Duodenal mucosa (tissue), 2 donors: ENCODE data around the gene GP1BB.
A peak's percentile ranks its signal among the peaks of the same experiment; 100 is the strongest.

ENCODE experiments used
- H3K27ac ChIP-seq: one replicate; pipeline ENCODE4 v1.7.0; 2013; ENCODE audit warnings: low read depth, low read length
- H3K27me3 ChIP-seq, 2 donors: one replicate each; pipeline ENCODE4 v1.7.0; 2013; ENCODE audit warnings: low read length in 2 of 2, control low read depth in 1 of 2; ENCODE audit not compliant: insufficient read depth in 2 of 2, control insufficient read depth in 1 of 2
- H3K36me3 ChIP-seq, 2 donors: one replicate each; pipeline ENCODE4 v1.7.0; 2013; ENCODE audit warnings: low read length in 2 of 2, control low read depth in 1 of 2; ENCODE audit not compliant: insufficient read depth in 2 of 2, control insufficient read depth in 1 of 2
- H3K4me1 ChIP-seq, 2 donors: one replicate each; pipeline ENCODE4 v1.7.0; 2013; ENCODE audit warnings: low read length in 2 of 2, control low read depth in 1 of 2; ENCODE audit not compliant: insufficient read depth in 2 of 2, control insufficient read depth in 1 of 2
- H3K4me3 ChIP-seq, 2 donors: one replicate each; pipeline ENCODE4 v1.7.0; 2013; ENCODE audit warnings: low read length in 2 of 2, low read depth in 1 of 2
- H3K9ac ChIP-seq, 2 donors: one replicate each; pipeline ENCODE4 v1.7.0; 2013; ENCODE audit warnings: low read length in 2 of 2, low read depth in 1 of 2
- H3K9me3 ChIP-seq, 2 donors: one replicate each; pipeline ENCODE4 v1.7.0; 2013; ENCODE audit warnings: low read length in 2 of 2, control low read depth in 1 of 2; ENCODE audit not compliant: control insufficient read depth in 1 of 2

Gene GP1BB

GRCh38 chr22:19756288-19757128, 33.2 kb downstream of the GP1BB start:
- Histone ChIP-seq H3K4me1 (peaks cover 3 to 18% of the 10 kb centered on the region in 2 donors), H3K4me3 (peak overlapping the region; percentile 52 to 55), H3K27me3 (peaks cover 54 to 68% of the 10 kb centered on the region in 2 donors)

GRCh38 chr22:19757140-19757984, 34.0 kb downstream of the GP1BB start:
- no peak overlapping the region for H3K27ac ChIP-seq
- peaks cover 62 to 77% of the 10 kb centered on the region in 2 donors for H3K27me3 ChIP-seq
- H3K36me3 ChIP-seq: no peaks in the 10 kb centered on the region
- peaks cover 3 to 18% of the 10 kb centered on the region in 2 donors for H3K4me1 ChIP-seq
- no peaks in the 10 kb centered on the region for H3K9me3 ChIP-seq
- no peak overlapping the region for H3K9ac ChIP-seq
- H3K4me3 ChIP-seq: peak overlapping the region; percentile 52 to 55

More at GRCh38 chr22:19756288-19757128, 33.2 kb downstream of the GP1BB start:
- Histone ChIP-seq H3K9ac (no peak overlapping the region), H3K36me3 (no peaks in the 10 kb centered on the region), H3K9me3 (no peaks in the 10 kb centered on the region), H3K27ac (no peak overlapping the region)

- Histone ChIP-seq H3K36me3 (no peaks in the 10 kb centered on the region), H3K9me3 (no peaks in the 10 kb centered on the region), H3K9ac (no peak overlapping the region), H3K4me1 (peaks cover 3 to 18% of the 10 kb centered on the region in 2 donors), H3K27ac (no peak overlapping the region), H3K27me3 (peaks cover 65 to 81% of the 10 kb centered on the region in 2 donors), H3K4me3 (no peak overlapping the region)
Measured at GRCh38 chr22:19757985-19758895, 34.9 kb downstream of the GP1BB start.

GRCh38 chr22:19758896-19759426, 35.6 kb downstream of the GP1BB start:
- Histone ChIP-seq H3K4me3 (no peak overlapping the region), H3K36me3 (no peaks in the 10 kb centered on the region), H3K9ac (no peak overlapping the region), H3K4me1 (peaks cover 3 to 18% of the 10 kb centered on the region in 2 donors), H3K27me3 (peaks cover 65 to 81% of the 10 kb centered on the region in 2 donors), H3K9me3 (no peaks in the 10 kb centered on the region), H3K27ac (no peak overlapping the region)

GRCh38 chr22:19759427-19760057, 36.2 kb downstream of the GP1BB start:
- H3K4me1 ChIP-seq: peaks cover 3 to 18% of the 10 kb centered on the region in 2 donors
- no peak overlapping the region for H3K27ac ChIP-seq
- no peak overlapping the region for H3K4me3 ChIP-seq

GRCh38 chr22:19760058-19760950, 37.0 kb downstream of the GP1BB start, which contains the start of gene TBX1:
Gene TBX1 (plus strand): TSS chr22:19760778. CDS start chr22:19760844, 66 bp downstream.
- Histone ChIP-seq H3K4me1 (peaks cover 3 to 18% of the 10 kb centered on the region in 2 donors), H3K27me3 (peaks cover 67 to 82% of the 10 kb centered on the region in 2 donors), H3K9ac (no peak within 1 kb of the TSS), H3K27ac (no peak within 1 kb of the TSS), H3K36me3 (no peaks in the 10 kb centered on the region), H3K4me3 (no peak within 1 kb of the TSS), H3K9me3 (no peaks in the 10 kb centered on the region)

More at GRCh38 chr22:19759427-19760057, 36.2 kb downstream of the GP1BB start:
- no peak overlapping the region for H3K9ac ChIP-seq
- H3K27me3 ChIP-seq: peaks cover 66 to 81% of the 10 kb centered on the region in 2 donors
- no peaks in the 10 kb centered on the region for H3K36me3 ChIP-seq
- no peaks in the 10 kb centered on the region for H3K9me3 ChIP-seq

GRCh38 chr22:19760951-19761724, 37.8 kb downstream of the GP1BB start:
- Histone ChIP-seq H3K27me3 (peaks cover 62 to 79% of the 10 kb centered on the region in 2 donors), H3K36me3 (no peaks in the 10 kb centered on the region), H3K9me3 (no peaks in the 10 kb centered on the region), H3K9ac (no peak overlapping the region), H3K4me1 (peaks cover 3 to 14% of the 10 kb centered on the region in 2 donors), H3K27ac (no peak overlapping the region), H3K4me3 (no peak overlapping the region)
